Keratinocyte (primary cell): ENCODE data around the gene SPATC1L. TPM values are rescaled to one million over a fixed set of nuclear protein-coding genes. Genes with fewer than 3 reads are reported as not detected.

Experiments
- DNase-seq: peaks from one replicate; pipeline ENCODE4 v3.0.0-alpha.2; 2011; ENCODE audit warnings: low read depth, missing footprints, low spot score
- FAIRE-seq: peaks from 2 replicates; lab custom pipeline; 2011; peaks lifted over from hg19 to GRCh38; lab: Jason Lieb, UNC
- H2AFZ ChIP-seq: 2 replicates; pipeline ENCODE4 v1.6.0; 2012; ENCODE audit warnings: low read length, control low read depth, inconsistent platforms; ENCODE audit not compliant: control insufficient read depth
- H3K27ac ChIP-seq: 2 replicates; pipeline ENCODE4 v1.5.1; 2011; ENCODE audit warnings: low read length; ENCODE audit not compliant: control insufficient read depth, insufficient read depth
- H3K27me3 ChIP-seq: 3 replicates; pipeline ENCODE4 v1.6.0; 2011; ENCODE audit warnings: low read length; ENCODE audit not compliant: control insufficient read depth, insufficient read depth; ENCODE audit errors: extremely low read depth
- H3K36me3 ChIP-seq, 2 experiments: 2 replicates in 1 of 2; 3 replicates in 1 of 2; pipeline ENCODE4 v1.5.1; 2011; ENCODE audit warnings: low read length in 2 of 2, mild to moderate bottlenecking in 1 of 2; ENCODE audit not compliant: control insufficient read depth in 2 of 2, insufficient read depth in 2 of 2; ENCODE audit errors: extremely low read depth in 1 of 2
- H3K4me1 ChIP-seq: 3 replicates; pipeline ENCODE4 v1.5.1; 2011; ENCODE audit warnings: low read length; ENCODE audit not compliant: control insufficient read depth, insufficient read depth; ENCODE audit errors: extremely low read depth
- H3K4me2 ChIP-seq: 3 replicates; pipeline ENCODE4 v1.6.0; 2011; ENCODE audit warnings: low read depth, low read length; ENCODE audit not compliant: control insufficient read depth, insufficient read depth; ENCODE audit errors: extremely low read depth
- H3K4me3 ChIP-seq, 3 experiments: fragments of 200-600 bp in 1 of 3; sonication (generic) in 1 of 3; 2 replicates in 2 of 3; 3 replicates in 1 of 3; pipeline ENCODE4 v1.5.1; 2011 to 2016; ENCODE audit warnings: low read length in 3 of 3, mild to moderate bottlenecking in 3 of 3, control low read depth in 2 of 3, inconsistent platforms in 1 of 3, low read depth in 1 of 3, mixed read lengths in 1 of 3, mixed run types in 1 of 3, moderate library complexity in 1 of 3; ENCODE audit not compliant: control insufficient read depth in 2 of 3, insufficient read depth in 2 of 3; ENCODE audit errors: extremely low read depth in 1 of 3
- H3K79me2 ChIP-seq: 2 replicates; pipeline ENCODE4 v1.6.0; 2012; ENCODE audit warnings: low read length; ENCODE audit not compliant: control insufficient read depth, insufficient read depth
- H3K9ac ChIP-seq: 3 replicates; pipeline ENCODE4 v1.6.0; 2011; ENCODE audit warnings: low read length; ENCODE audit not compliant: control insufficient read depth, insufficient read depth; ENCODE audit errors: extremely low read depth
- H3K9me1 ChIP-seq: 3 replicates; pipeline ENCODE4 v1.6.0; 2011; ENCODE audit warnings: low read length; ENCODE audit not compliant: control insufficient read depth, insufficient read depth; ENCODE audit errors: extremely low read depth
- H3K9me3 ChIP-seq: 2 replicates; pipeline ENCODE4 v1.5.1; 2012; ENCODE audit warnings: low read depth, low read length; ENCODE audit not compliant: control insufficient read depth
- H4K20me1 ChIP-seq: 3 replicates; pipeline ENCODE4 v1.6.0; 2011; ENCODE audit warnings: low read length; ENCODE audit not compliant: control insufficient read depth, insufficient read depth; ENCODE audit errors: extremely low read depth
- CTCF ChIP-seq, 3 experiments: IDR thresholded peaks in 1 of 3; conservative IDR thresholded peaks in 1 of 3; optimal IDR thresholded peaks in 1 of 3; 2 replicates in 2 of 3; 3 replicates in 1 of 3; pipeline versions ENCODE3 to v1.5.1; 2011; ENCODE audit warnings: low read length in 3 of 3, mild to moderate bottlenecking in 3 of 3, moderate library complexity in 2 of 3, control low read depth in 1 of 3, inconsistent platforms in 1 of 3; ENCODE audit not compliant: insufficient read depth in 2 of 3; ENCODE audit errors: extremely low read depth in 1 of 3
- EZH2 ChIP-seq: IDR thresholded peaks from one replicate; pipeline ENCODE4 v1.6.1; 2012; ENCODE audit warnings: inconsistent platforms, mild to moderate bottlenecking, low read length, moderate library complexity
- dilution Hi-C: fragments of 300-500 bp; cut with MboI; formaldehyde crosslinking; loops from one replicate; pipeline ENCODE4 v1.7.0; 2020; ENCODE audit warnings: low sequenced_read_pairs; ENCODE audit not compliant: extremely low pct_ligation_motif_present
- polyA plus RNA-seq, 5 experiments: library from polyadenylated mRNA; depleted of rRNA in 3 of 5; stranded (reverse) in 3 of 5; stranded (forward) in 1 of 5; unstranded in 1 of 5; fragments of >200 nt; gene quantifications; 1 replicate in 1 of 5; 2 replicates in 3 of 5; 3 replicates in 1 of 5; pipeline versions ENCODE4 v1.2.1 to v1.2.3, GENCODE V29; 2011 to 2012; ENCODE audit warnings: missing spikeins in 2 of 5, low read depth in 1 of 5, low replicate concordance in 1 of 5

The SPATC1L gene
- polyA plus RNA-seq, 1 donor (not counting 4 experiments of a cell fraction or from before 2014, with no cell fraction given): 1.3 TPM

GRCh38 chr21:46135782-46136395 lies 48.4 kb downstream of the SPATC1L start:
- Histone ChIP-seq H3K36me3 (no peaks in the 10 kb centered on the region), H4K20me1 (no peaks in the 10 kb centered on the region), H3K9me1 (no peaks in the 10 kb centered on the region), H3K4me1 (no peaks in the 10 kb centered on the region), H3K27me3 (peaks cover 7% of the 10 kb centered on the region), H3K4me3 (no peak overlapping the region), H3K9ac (no peak overlapping the region), H2AFZ (no peak overlapping the region), H3K9me3 (peaks cover 4% of the 10 kb centered on the region), H3K27ac (no peak overlapping the region), H3K4me2 (no peak overlapping the region), H3K79me2 (no peaks in the 10 kb centered on the region)
- dilution Hi-C loops: no loop called here
- DNase-seq (no peak), FAIRE-seq (no peak)
- TF ChIP-seq CTCF (optimal IDR thresholded peaks at IDR 0.05 in 1 of 3, IDR thresholded peaks at IDR 0.05 in 1 of 3, conservative IDR thresholded peaks at IDR 0.05 in 1 of 3; ENCODE audit: extremely low read depth in 1 of 3, insufficient read depth in 2 of 3, low read length in 3 of 3) (no peak), EZH2 (no peak)

GRCh38 chr21:46131838-46132651 lies 52.2 kb downstream of the SPATC1L start:
- no peak for FAIRE-seq

More at GRCh38 chr21:46131838-46132651, 52.2 kb downstream of the SPATC1L start:
- Histone ChIP-seq H3K4me2 (no peak overlapping the region), H2AFZ (no peak overlapping the region), H3K27me3 (no peaks in the 10 kb centered on the region), H3K4me1 (no peaks in the 10 kb centered on the region), H3K27ac (no peak overlapping the region), H3K9ac (no peak overlapping the region), H3K9me1 (no peaks in the 10 kb centered on the region), H3K9me3 (peaks cover 4% of the 10 kb centered on the region), H4K20me1 (no peaks in the 10 kb centered on the region), H3K79me2 (no peaks in the 10 kb centered on the region), H3K4me3 (no peak overlapping the region), H3K36me3 (no peaks in the 10 kb centered on the region)
- dilution Hi-C loops: no loop called here
- TF ChIP-seq CTCF (optimal IDR thresholded peaks at IDR 0.05 in 1 of 3, IDR thresholded peaks at IDR 0.05 in 1 of 3, conservative IDR thresholded peaks at IDR 0.05 in 1 of 3; ENCODE audit: extremely low read depth in 1 of 3, insufficient read depth in 2 of 3, low read length in 3 of 3) (no peak), EZH2 (no peak)
- no peak for DNase-seq
